Measurements from ENCODE around the gene ARNT2. TPM values are rescaled to one million over a fixed set of nuclear protein-coding genes. Genes with fewer than 3 reads are reported as not detected.

Gene ARNT2
- 21.2 and 22.9 TPM in 2 replicates for total RNA-seq (2014; rRNA removed; shearing (Covaris generic))

DNA sequence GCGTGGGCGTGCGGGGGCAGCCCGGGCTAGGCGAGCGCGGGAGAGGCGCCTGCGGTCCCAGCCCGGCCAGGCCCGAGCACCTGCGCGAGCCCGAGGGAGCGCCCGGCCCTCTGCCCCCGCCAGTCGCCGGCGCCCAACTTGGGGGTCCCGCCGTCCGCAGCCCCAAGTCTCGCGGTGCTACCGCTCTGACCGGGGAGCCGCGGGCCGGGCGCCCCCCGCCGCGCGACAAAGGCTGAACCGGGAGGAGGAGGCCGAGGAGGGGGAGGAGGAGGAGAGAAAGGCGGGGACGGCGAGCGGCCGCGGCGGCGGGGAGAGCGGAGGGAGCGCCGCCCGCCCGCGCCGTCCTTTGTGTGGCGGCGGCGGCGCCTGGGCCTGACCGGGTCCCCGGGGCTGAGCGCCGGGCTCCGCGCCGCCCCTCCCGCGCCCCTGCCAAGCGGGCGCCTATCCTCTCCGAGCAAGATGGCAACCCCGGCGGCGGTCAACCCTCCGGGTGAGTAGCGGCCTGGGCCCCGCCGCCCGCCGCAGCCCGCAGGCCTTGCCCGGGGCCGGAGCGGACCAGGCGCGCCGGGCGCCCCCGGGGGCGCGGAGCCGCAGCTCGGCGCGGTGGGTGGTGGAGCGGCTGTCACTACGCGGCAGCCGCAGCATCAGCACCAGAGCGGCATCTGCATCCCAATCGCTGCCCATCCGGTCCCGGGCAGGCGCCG is at the start of gene ARNT2:
Gene ARNT2, plus strand, starts transcription at position 326 of the 704 bp plus-strand sequence. Its CDS starts 134 bp downstream, at position 460.

Other genes starting within 250 kb of the ARNT2 start
- gene CTXND1, start 152.2 kb upstream of the ARNT2 start, total RNA-seq (2014; rRNA removed; shearing (Covaris generic)) = 0.05 and 0.08 TPM in 2 replicates

All from A375 (cell line).